Activated CD4-positive, CD25-positive, alpha-beta regulatory T cell treated with anti-CD3 and anti-CD28 coated beads, Interleukin-2, amount 50 U/mL, for 24 hours (primary cell): ENCODE results near the gene MAGEA3.
"Not testable (repeated sequence)": the region's sequence is repeated elsewhere in the genome, so short reads cannot be mapped to it uniquely, and the experiment has no call there.

ENCODE experiments used
- ATAC-seq, 2 donors: fragments of 150-1000 bp; cut with Tn5 transposase; one replicate each; pipeline ENCODE4 v1.10.0; 2021; ENCODE audit warnings: mild to moderate bottlenecking in 1 of 2, moderate library complexity in 1 of 2

MAGEA3 gene

GRCh38 chrX:152736528-152736927, 37.9 kb downstream of the MAGEA3 start:
- not testable (repeated sequence) for ATAC-seq

DNA sequence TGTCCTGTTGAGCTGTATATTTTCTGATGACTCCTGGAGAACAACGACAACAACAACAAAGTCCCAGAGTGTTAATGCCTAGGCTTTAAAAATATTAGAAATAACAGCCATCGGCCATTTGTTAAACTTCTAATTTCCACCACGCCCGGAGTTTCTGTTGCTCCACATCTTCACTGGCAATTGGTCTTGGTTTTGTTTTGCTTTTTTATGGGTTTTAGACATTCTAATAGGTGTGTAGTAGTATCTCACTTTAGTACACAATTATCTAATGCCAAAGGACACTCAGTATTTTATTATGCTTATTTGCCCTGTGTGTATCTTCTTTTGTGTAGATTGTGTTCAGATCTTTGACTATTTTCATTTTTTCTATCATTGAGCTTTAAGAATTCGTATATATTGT, 40.0 kb downstream of the MAGEA3 start:
- no peak for ATAC-seq
